Measurements from ENCODE around the gene LHX6. TPM values are rescaled to one million over a fixed set of nuclear protein-coding genes. Genes with fewer than 3 reads are reported as not detected.

Gene LHX6
- total RNA-seq, 6 experiments from 2014 or later: not detected

GRCh38 chr9:122234022-122234748, 5.4 kb upstream of the LHX6 start:
- Mint-ChIP-seq H3K27me3 (ENCODE audit: insufficient read depth) (peaks cover 11% of the 10 kb centered on the region), H3K36me3 (ENCODE audit: low read depth) (no peaks in the 10 kb centered on the region), H3K27ac (no peak overlapping the region), H3K4me3 (no peak overlapping the region), H3K9me3 (no peaks in the 10 kb centered on the region), H3K4me1 (ENCODE audit: low read depth) (no peaks in the 10 kb centered on the region)
- DNase-seq: no peak
- no peak for TF ChIP-seq CTCF (IDR thresholded peaks at IDR 0.05)

GRCh38 chr9:122232796-122233306, 4.1 kb upstream of the LHX6 start:
- H3K9me3 Mint-ChIP-seq: no peaks in the 10 kb centered on the region
- peaks cover 11% of the 10 kb centered on the region for H3K27me3 Mint-ChIP-seq (ENCODE audit: insufficient read depth)
- DNase-seq: no peak
- no peak for TF ChIP-seq CTCF (IDR thresholded peaks at IDR 0.05)
- no peaks in the 10 kb centered on the region for H3K36me3 Mint-ChIP-seq (ENCODE audit: low read depth)
- H3K27ac Mint-ChIP-seq: no peak overlapping the region
- no peak overlapping the region for H3K4me3 Mint-ChIP-seq
- no peaks in the 10 kb centered on the region for H3K4me1 Mint-ChIP-seq (ENCODE audit: low read depth)

GRCh38 chr9:122229485-122229837, 704 bp upstream of the LHX6 start:
- Mint-ChIP-seq H3K27ac (no peak overlapping the region), H3K36me3 (ENCODE audit: low read depth) (peaks cover 3% of the 10 kb centered on the region; the same call in 1 of the 2 replicates), H3K9me3 (no peaks in the 10 kb centered on the region), H3K4me3 (no peak overlapping the region), H3K4me1 (ENCODE audit: low read depth) (peaks cover 8% of the 10 kb centered on the region; the same call in 1 of the 2 replicates), H3K27me3 (ENCODE audit: insufficient read depth) (peaks cover 25% of the 10 kb centered on the region)
- TF ChIP-seq CTCF (IDR thresholded peaks at IDR 0.05): no peak
- no peak for DNase-seq

GRCh38 chr9:122228191-122228567, 578 bp downstream of the LHX6 start:
- no peaks in the 10 kb centered on the region for H3K9me3 Mint-ChIP-seq
- H3K4me1 Mint-ChIP-seq (ENCODE audit: low read depth): peaks cover 8% of the 10 kb centered on the region; the same call in 1 of the 2 replicates
- no peak for DNase-seq
- H3K27me3 Mint-ChIP-seq (ENCODE audit: insufficient read depth): peaks cover 30% of the 10 kb centered on the region
- peaks cover 3% of the 10 kb centered on the region; the same call in 1 of the 2 replicates for H3K36me3 Mint-ChIP-seq (ENCODE audit: low read depth)
- no peak for TF ChIP-seq CTCF (IDR thresholded peaks at IDR 0.05)
- no peak overlapping the region for H3K27ac Mint-ChIP-seq
- peak overlapping the region; percentile 61; the same call in 1 of the 2 replicates for H3K4me3 Mint-ChIP-seq

- TF ChIP-seq CTCF (IDR thresholded peaks at IDR 0.05): no peak
- peaks cover 3% of the 10 kb centered on the region; the same call in 1 of the 2 replicates for H3K36me3 Mint-ChIP-seq (ENCODE audit: low read depth)
- peaks cover 8% of the 10 kb centered on the region; the same call in 1 of the 2 replicates for H3K4me1 Mint-ChIP-seq (ENCODE audit: low read depth)
- peaks cover 32% of the 10 kb centered on the region for H3K27me3 Mint-ChIP-seq (ENCODE audit: insufficient read depth)
- H3K9me3 Mint-ChIP-seq: no peaks in the 10 kb centered on the region
- H3K4me3 Mint-ChIP-seq: peak overlapping the region; percentile 46; the same call in 1 of the 2 replicates
- no peak for DNase-seq
- H3K27ac Mint-ChIP-seq: no peak overlapping the region
These were observed 1.2 kb downstream of the LHX6 start for GRCh38 chr9:122227575-122227900.

Data from HFFc6 (cell line).